GM23338 (cell line): ENCODE measurements around the gene PPP2R2D. TPM values are rescaled to one million over a fixed set of nuclear protein-coding genes. Genes with fewer than 3 reads are reported as not detected.

Experiments
- ATAC-seq: fragments of 200-7000 bp; cut with Tn5 transposase; 3 replicates; pipeline ENCODE4 v1.9.1; 2020
- DNase-seq: peaks from one replicate; pipeline ENCODE4 v3.0.0-alpha.2; 2015; ENCODE audit warnings: low spot score
- H2AFZ ChIP-seq: fragments of 200-600 bp; sonication (generic); 2 replicates; pipeline ENCODE4 v1.8.0; 2016; ENCODE audit warnings: antibody characterized with exemption, mild to moderate bottlenecking, moderate library complexity
- H3F3A ChIP-seq: fragments of 200-600 bp; sonication (generic); replicated peaks from 2 replicates; pipeline ENCODE4 v1.8.0; 2017; ENCODE audit warnings: antibody characterized with exemption, mixed run types, low read depth
- H3K27ac ChIP-seq: fragments of 200-600 bp; sonication (generic); 2 replicates; pipeline ENCODE4 v1.6.1; 2016; ENCODE audit warnings: low read depth
- H3K27me3 ChIP-seq: fragments of 200-600 bp; sonication (generic); 2 replicates; pipeline ENCODE4 v1.8.0; 2016; ENCODE audit warnings: mild to moderate bottlenecking, mixed run types, moderate library complexity; ENCODE audit not compliant: insufficient read depth
- H3K36me3 ChIP-seq: fragments of 200-600 bp; sonication (generic); 2 replicates; pipeline ENCODE4 v1.8.0; 2016; ENCODE audit warnings: mild to moderate bottlenecking; ENCODE audit not compliant: insufficient read depth
- H3K4me1 ChIP-seq: fragments of 200-600 bp; sonication (generic); 2 replicates; pipeline ENCODE4 v1.8.0; 2016; ENCODE audit warnings: mild to moderate bottlenecking, moderate library complexity; ENCODE audit not compliant: insufficient read depth
- H3K4me2 ChIP-seq: fragments of 200-600 bp; sonication (generic); 2 replicates; pipeline ENCODE4 v1.7.1; 2017; ENCODE audit warnings: mixed run types
- H3K4me3 ChIP-seq: fragments of 200-600 bp; sonication (generic); 2 replicates; pipeline ENCODE4 v1.6.1; 2016; ENCODE audit warnings: mixed run types
- H3K79me2 ChIP-seq: fragments of 200-600 bp; sonication (generic); replicated peaks from 2 replicates; pipeline ENCODE4 v1.8.0; 2017; ENCODE audit warnings: mild to moderate bottlenecking; ENCODE audit not compliant: insufficient read depth
- H3K9me2 ChIP-seq: fragments of 200-600 bp; sonication (generic); 2 replicates; pipeline ENCODE4 v1.8.0; 2017; ENCODE audit not compliant: insufficient read depth
- H4K20me1 ChIP-seq: fragments of 200-600 bp; sonication (generic); replicated peaks from 2 replicates; pipeline ENCODE4 v1.8.0; 2017; ENCODE audit warnings: mild to moderate bottlenecking; ENCODE audit not compliant: insufficient read depth
- H3K27ac Mint-ChIP-seq: 2 replicates; pipeline ENCODE4 v1.8.0; 2020; ENCODE audit warnings: inconsistent platforms, mild to moderate bottlenecking, moderate library complexity, mixed read lengths
- H3K27me3 Mint-ChIP-seq: 3 replicates; pipeline ENCODE4 v1.8.0; 2022; ENCODE audit warnings: low read depth, mild to moderate bottlenecking, moderate library complexity, mixed read lengths, inconsistent platforms; ENCODE audit not compliant: insufficient read depth, poor library complexity
- H3K36me3 Mint-ChIP-seq: 3 replicates; pipeline ENCODE4 v1.8.0; 2021; ENCODE audit warnings: low read depth, mild to moderate bottlenecking, inconsistent platforms, moderate library complexity, mixed read lengths
- H3K4me1 Mint-ChIP-seq: 3 replicates; pipeline ENCODE4 v1.8.0; 2020; ENCODE audit warnings: mild to moderate bottlenecking, inconsistent platforms, mixed read lengths
- H3K4me3 Mint-ChIP-seq: 3 replicates; pipeline ENCODE4 v1.8.0; 2021; ENCODE audit warnings: moderate library complexity, mild to moderate bottlenecking, inconsistent platforms, mixed read lengths
- H3K9me3 Mint-ChIP-seq: 3 replicates; pipeline ENCODE4 v1.8.0; 2020; ENCODE audit warnings: moderate library complexity, mild to moderate bottlenecking, inconsistent platforms, mixed read lengths
- EZH2 ChIP-seq: fragments of 200-600 bp; sonication (generic); IDR thresholded peaks from one replicate; pipeline ENCODE4 v1.8.0; 2017; ENCODE audit warnings: antibody characterized with exemption, mild to moderate bottlenecking, low read depth; ENCODE audit not compliant: unreplicated experiment
- EZH2phosphoT487 ChIP-seq: fragments of 200-600 bp; sonication (generic); IDR thresholded peaks from one replicate; pipeline ENCODE4 v1.8.1; 2018; ENCODE audit warnings: antibody characterized with exemption; ENCODE audit not compliant: unreplicated experiment
- NANOG ChIP-seq: IDR thresholded peaks from 2 replicates; pipeline ENCODE4 v1.6.1; 2016; ENCODE audit warnings: antibody characterized with exemption, borderline replicate concordance
- POLR2AphosphoS5 ChIP-seq: IDR thresholded peaks from 2 replicates; pipeline ENCODE4 v1.6.1; 2016; ENCODE audit warnings: antibody characterized with exemption, low read depth
- polyA plus RNA-seq: library from polyadenylated mRNA; unstranded; fragments of >200 nt; fragmentation: Nextera tagmentation; extraction: Ambion mirVana; gene quantifications from 2 replicates; pipeline ENCODE4 v1.2.1, GENCODE V29; 2016
- total RNA-seq: library from RNA; depleted of rRNA; stranded (reverse); fragments of >200 nt; shearing (Covaris generic); gene quantifications from 2 replicates; pipeline ENCODE4 v1.2.3, GENCODE V29; 2014

PPP2R2D gene
- total and polyA plus RNA-seq, 2 experiments from 2014 or later, result 28.8 to 33.7 TPM

GRCh38 chr10:131980761-131981428, 80.1 kb downstream of the PPP2R2D start:
- peak; percentile 84 for DNase-seq
- Histone ChIP-seq H3F3A (no peaks in the 10 kb centered on the region; the same call in 1 of the 2 replicates), H3K4me3 (peak overlapping the region; percentile 80), H2AFZ (no peak overlapping the region), H3K79me2 (peaks cover 26% of the 10 kb centered on the region), H3K4me1 (peaks cover 33% of the 10 kb centered on the region), H4K20me1 (peaks cover 21% of the 10 kb centered on the region), H3K4me2 (peak overlapping the region; percentile 94), H3K27me3 (peaks cover 55% of the 10 kb centered on the region), H3K27ac (no peak overlapping the region), H3K36me3 (no peaks in the 10 kb centered on the region), H3K9me2 (no peaks in the 10 kb centered on the region)
- H3K4me3 Mint-ChIP-seq, result peak overlapping the region; percentile 83
- H3K27ac Mint-ChIP-seq, result no peak overlapping the region
- TF ChIP-seq EZH2 (peak; percentile 16), EZH2phosphoT487 (no peak)
- H3K36me3 Mint-ChIP-seq, result peaks cover 19% of the 10 kb centered on the region
- ATAC-seq, result peak; percentile 44
- peaks cover 33% of the 10 kb centered on the region for H3K27me3 Mint-ChIP-seq
- peaks cover 9% of the 10 kb centered on the region; the same call in 2 of the 3 replicates for H3K9me3 Mint-ChIP-seq
- H3K4me1 Mint-ChIP-seq, result peaks cover 30% of the 10 kb centered on the region

- no peak within 1 kb of the TSS for H3K27ac ChIP-seq
- Mint-ChIP-seq H3K27me3 (peaks cover 35% of the 10 kb centered on the region), H3K4me3 (peak within 1 kb of the TSS; percentile 83), H3K4me1 (peaks cover 30% of the 10 kb centered on the region), H3K9me3 (peaks cover 11% of the 10 kb centered on the region; the same call in 2 of the 3 replicates), H3K27ac (no peak within 1 kb of the TSS), H3K36me3 (peaks cover 18% of the 10 kb centered on the region)
- no peaks in the 10 kb centered on the region; the same call in 1 of the 2 replicates for H3F3A ChIP-seq
- peaks cover 55% of the 10 kb centered on the region for H3K27me3 ChIP-seq
- DNase-seq (peak; percentile 93), ATAC-seq (peak; percentile 85)
- TF ChIP-seq POLR2AphosphoS5 (peak; percentile 72; the same call in 1 of the 2 replicates), EZH2 (no peak)
- no peaks in the 10 kb centered on the region for H3K36me3 ChIP-seq
- H3K4me1 ChIP-seq, result peaks cover 33% of the 10 kb centered on the region
- peaks cover 19% of the 10 kb centered on the region for H3K79me2 ChIP-seq
- peak within 1 kb of the TSS; percentile 94 for H3K4me2 ChIP-seq
- no peaks in the 10 kb centered on the region for H3K9me2 ChIP-seq
- peaks cover 21% of the 10 kb centered on the region for H4K20me1 ChIP-seq
- peak within 1 kb of the TSS; percentile 80 for H3K4me3 ChIP-seq
- H2AFZ ChIP-seq, result peak within 1 kb of the TSS; percentile 81; the same call in 1 of the 2 replicates
Observed at GRCh38 chr10:131981429-131982184, 80.8 kb downstream of the PPP2R2D start, which contains the start of gene BNIP3. Gene BNIP3 (minus strand): TSS chr10:131981923. CDS start chr10:131981806, 117 bp downstream.

DNA sequence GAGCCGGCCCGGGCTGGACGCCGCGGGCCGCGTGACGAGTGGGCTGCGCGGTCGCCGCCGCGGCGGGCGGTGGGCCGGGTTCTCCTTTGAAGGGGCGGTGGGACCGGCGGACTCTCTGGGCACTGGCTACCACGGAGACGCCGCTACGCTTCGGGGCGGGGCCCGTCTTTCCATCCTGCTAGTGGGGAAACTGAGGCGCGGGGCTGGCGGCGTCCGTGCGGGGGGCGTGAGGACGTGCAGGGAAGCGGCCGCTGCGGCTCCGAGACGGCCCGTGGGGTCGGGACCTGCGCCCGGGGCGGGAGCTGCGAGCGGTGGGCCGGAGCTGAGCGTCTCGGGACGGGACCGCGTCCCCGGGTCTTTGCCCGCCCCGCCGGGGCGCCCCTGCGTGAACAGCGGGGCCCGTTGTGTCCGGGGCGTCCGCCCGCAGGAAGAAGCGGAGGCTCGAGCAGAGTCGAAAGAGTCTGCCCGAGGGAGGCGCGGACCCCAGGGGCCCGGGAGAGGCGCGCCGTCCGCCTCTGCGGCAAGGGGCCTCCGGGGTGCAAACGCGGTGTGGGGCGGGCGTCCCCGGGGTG, 81.5 kb downstream of the PPP2R2D start:
- no peaks in the 10 kb centered on the region for H3K36me3 ChIP-seq
- Mint-ChIP-seq H3K36me3 (peaks cover 20% of the 10 kb centered on the region), H3K4me1 (peaks cover 30% of the 10 kb centered on the region), H3K9me3 (peaks cover 18% of the 10 kb centered on the region; the same call in 2 of the 3 replicates), H3K27me3 (peaks cover 35% of the 10 kb centered on the region), H3K27ac (no peak overlapping the region), H3K4me3 (peak overlapping the region; percentile 56; the same call in 2 of the 3 replicates)
- peaks cover 55% of the 10 kb centered on the region for H3K27me3 ChIP-seq
- H3K4me2 ChIP-seq, result peak overlapping the region; percentile 71
- peaks cover 32% of the 10 kb centered on the region for H3K4me1 ChIP-seq
- H3K79me2 ChIP-seq, result peaks cover 14% of the 10 kb centered on the region
- TF ChIP-seq POLR2AphosphoS5, result peak; percentile 35
- no peak for TF ChIP-seq NANOG
- DNase-seq (no peak), ATAC-seq (no peak)
- no peak overlapping the region for H3K27ac ChIP-seq
- no peaks in the 10 kb centered on the region for H3K9me2 ChIP-seq
- peaks cover 21% of the 10 kb centered on the region for H4K20me1 ChIP-seq
- no peaks in the 10 kb centered on the region; the same call in 1 of the 2 replicates for H3F3A ChIP-seq
- H3K4me3 ChIP-seq, result peak overlapping the region; percentile 51
- peak overlapping the region; percentile 81; the same call in 1 of the 2 replicates for H2AFZ ChIP-seq
